ENCODE data around the gene DIO1.

Gene DIO1

DNA sequence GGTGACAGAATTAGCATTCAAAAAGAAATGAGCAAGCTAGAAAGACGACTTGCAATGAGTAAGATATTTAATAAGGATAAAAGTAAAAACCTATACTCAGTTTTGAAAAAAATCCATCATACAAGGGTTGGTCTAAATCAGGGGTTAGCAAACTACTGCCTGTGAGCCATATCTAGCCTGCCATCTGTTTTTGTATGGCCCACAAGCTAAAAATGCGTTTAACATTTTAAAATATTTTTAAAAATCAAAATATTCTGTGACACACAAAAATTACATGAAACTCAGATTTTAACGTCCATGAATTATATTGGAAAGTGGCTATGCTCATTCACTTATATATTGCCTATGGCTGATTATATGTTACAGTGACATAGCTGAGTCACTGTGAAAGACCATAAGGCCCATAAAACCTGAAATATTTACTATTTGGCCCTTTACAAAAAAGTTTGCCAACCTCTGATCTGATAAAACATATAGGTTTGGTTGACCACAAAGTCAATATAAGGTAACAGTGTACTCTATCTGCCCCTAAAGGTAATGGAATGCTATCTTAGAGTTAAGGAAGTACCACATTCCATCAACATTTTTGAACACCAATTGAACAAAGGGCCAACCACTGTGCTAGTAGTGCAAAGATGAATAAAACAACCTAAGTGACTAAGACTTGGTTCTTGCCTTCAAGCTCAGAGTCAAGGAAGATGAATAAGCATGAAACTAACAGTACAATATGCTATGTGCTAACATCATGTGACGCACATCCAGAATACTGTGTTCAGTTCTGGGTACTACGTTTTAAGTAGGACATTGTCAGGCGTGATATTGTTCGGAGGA, 48.4 kb downstream of the DIO1 start:
- DNase-seq (ENCODE audit: low read depth in 3 of 3): no peak

DNA sequence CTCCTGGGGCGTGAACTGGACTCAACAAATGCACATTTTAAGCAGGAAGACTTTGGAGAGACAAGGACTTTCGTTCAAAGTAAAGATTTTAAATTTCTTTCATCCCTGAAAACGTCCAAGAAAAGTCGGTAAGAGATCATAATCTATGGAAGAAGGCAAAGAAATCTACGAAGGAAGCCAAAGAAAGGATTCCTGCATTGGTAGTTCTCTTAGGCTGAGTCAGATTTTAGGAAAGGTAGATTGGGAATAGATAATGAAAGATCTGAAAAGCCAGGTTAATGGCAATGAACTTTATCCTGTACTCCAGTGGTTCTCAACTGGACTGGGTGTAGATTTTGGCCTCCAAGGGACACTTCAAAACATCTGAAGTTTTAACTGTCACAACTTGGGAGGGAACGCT, 49.1 kb downstream of the DIO1 start:
- no peak for DNase-seq (ENCODE audit: low read depth in 3 of 3)

DNA sequence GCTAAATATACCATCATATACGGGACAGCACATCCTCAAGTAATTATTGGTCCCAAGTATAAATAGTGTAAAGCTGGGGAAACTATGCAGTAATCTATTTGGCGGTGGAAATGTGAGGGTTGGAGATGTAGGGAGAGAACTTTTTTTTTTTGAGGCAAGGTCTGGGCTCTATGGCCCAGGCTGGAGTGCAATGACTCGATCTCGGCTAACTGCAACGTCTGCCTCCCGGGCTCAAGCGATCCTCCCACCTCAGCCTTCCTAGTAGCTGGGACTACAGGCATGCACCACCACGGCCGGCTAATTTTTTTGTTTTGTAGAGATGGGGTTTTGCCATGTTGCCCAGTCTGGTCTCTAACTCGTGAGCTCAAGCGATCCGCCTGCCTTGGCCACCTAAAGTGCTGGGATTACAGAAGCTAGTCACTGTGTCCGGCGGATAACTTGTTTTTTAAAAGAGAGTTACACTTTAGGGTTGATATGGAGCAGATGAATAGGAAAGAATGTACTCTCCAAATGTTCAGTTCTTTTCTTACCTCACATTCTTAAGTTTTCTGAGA, 49.6 kb downstream of the DIO1 start:
- DNase-seq (ENCODE audit: low read depth in 3 of 3): no peak

DNA sequence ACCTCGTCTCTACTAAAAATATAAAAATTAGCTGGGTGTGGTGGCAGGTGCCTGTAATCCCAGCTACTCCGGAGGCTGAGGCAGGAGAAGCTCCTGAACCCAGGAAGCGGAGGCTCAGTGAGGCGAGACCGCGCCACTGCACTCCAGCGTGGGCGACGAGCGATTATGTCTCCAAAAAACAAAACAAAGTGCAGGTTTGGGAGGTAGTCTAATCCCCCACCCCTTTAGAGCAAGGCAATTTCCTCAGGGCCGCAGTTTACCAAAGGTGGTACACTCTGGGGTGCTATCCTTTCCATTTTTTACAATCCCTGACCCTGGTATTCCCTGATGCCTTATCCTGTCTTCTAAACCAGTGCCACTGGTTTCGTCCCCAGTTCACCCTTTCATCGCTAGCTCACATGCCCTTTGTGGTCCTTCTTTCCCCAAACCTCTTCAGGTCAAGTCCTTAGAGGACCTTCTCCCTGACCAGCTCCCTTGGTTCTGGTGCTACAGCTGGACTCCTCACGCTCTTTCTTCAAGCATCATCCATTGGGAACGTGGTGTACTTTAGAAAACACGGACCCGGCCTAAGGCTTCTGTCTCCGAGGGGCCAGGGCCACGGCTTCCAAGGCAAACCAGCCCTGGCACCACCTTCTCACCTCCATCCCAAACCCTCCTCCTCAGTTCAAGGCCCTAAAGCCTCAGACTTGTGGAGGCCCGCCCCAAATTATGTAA, 50.6 kb downstream of the DIO1 start:
- no peak for DNase-seq (ENCODE audit: low read depth in 3 of 3)

DNA sequence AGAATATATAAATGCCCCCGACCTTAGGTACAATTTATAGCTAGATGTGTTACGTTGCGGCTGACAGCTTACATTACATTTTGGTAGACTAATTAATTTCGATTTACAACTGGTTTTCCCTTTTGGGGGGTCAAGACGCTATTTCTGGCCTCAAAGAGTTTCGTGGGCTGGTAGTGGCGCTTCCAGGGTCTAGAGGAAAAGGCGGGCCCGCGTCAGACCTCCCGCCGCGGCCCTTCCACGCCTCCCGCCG, 51.1 kb downstream of the DIO1 start:
- DNase-seq (ENCODE audit: low read depth in 3 of 3): no peak

DNA sequence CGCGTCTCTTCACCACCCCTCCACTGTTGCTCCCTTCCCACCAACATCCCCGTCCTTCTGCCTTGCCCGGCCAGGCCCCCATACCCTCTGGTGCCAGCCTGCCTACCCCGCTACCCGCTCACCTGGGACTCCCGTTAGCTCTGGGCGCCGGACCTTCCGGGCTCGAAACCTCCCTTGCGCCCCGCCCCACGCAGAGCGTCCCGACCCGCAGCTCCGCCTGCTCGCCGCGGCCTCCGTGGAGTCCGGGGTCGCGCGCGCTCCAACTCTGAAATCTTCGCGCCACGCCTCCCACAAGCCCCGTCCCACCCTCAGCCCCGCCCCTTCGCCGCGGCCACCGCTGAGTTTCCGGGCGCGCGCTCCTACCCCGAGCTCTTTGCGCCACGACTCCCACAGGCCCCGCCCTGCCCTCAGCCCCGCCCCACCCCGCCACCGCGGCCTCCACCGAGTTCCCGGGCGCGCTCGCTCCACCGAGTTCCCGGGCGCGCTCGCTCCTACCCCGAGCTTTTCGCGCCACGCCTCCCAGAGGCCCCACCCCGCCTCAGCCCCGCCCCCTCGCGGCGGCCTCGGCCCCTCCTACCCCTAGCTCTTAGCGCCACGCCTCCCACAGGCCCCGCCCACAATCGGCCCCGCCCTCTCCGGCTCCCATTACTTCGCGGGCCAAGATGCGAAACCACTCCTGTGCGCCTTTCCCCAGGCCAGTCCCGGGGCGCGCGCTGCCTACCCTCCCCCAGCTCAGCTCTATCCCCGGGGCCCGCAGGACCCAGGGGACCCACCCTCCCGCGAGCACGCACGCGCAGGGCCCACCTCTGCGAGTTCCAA, 51.7 kb downstream of the DIO1 start, which contains the start of gene IFT25:
IFT25 (minus strand) TSS at position 267 of the 819 bp plus-strand sequence. CDS start 5,617 bp downstream, outside the sequence.
- DNase-seq (ENCODE audit: low read depth in 3 of 3): peak; percentile 95 to 99 (median 98)

DNA sequence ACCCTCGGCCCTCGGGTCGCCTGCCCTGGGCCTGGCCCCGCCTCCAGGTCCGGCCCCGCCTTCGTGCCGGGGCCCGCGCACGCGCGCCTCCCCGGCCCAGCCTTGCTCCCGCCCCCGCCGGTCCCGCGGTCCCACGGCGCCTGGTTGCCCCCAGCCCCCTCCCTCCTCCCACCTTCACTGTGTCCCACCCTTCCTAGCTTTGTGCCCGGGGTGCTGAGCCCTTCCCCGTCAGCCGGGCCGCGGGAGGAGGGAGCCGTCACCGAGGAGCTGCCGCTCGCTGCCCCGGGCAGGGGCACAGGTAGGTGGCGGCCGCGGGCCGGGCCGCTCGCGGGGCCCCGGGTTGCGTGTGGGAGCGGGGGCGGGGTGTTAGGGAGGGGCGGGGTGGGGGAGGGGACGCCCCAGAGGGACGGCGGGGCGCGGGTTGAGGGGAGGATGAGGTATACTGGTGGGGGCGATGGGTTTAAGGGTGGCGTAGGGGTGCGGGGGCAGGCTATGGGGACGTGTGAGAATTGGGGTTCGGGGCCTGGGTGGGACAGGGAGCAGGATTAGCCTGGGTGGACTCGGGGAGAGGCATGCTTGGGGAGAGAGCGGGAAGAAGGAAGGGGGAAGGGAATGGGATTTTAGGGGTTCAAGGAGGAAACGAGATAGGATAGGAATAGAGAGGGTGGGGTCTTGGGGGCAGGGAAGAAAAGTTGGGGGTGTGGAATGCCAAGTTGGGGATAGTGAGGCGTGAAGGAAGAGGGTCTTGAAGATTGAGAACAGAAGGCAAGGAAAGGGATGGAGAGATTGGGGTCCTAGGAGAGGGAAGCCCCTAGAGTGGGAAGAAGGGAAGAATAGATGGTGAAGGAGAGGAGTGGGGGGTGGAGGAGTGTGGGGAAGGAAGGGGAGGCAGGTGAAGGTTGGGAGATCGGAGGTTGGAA, 52.5 kb downstream of the DIO1 start, which contains the start of gene LRRC42:
LRRC42 (plus strand) TSS at position 99 of the 920 bp plus-strand sequence. CDS start 5,650 bp downstream, outside the sequence.
- peak; percentile 31 to 68 (median 47) for DNase-seq (ENCODE audit: low read depth in 3 of 3)

DNA sequence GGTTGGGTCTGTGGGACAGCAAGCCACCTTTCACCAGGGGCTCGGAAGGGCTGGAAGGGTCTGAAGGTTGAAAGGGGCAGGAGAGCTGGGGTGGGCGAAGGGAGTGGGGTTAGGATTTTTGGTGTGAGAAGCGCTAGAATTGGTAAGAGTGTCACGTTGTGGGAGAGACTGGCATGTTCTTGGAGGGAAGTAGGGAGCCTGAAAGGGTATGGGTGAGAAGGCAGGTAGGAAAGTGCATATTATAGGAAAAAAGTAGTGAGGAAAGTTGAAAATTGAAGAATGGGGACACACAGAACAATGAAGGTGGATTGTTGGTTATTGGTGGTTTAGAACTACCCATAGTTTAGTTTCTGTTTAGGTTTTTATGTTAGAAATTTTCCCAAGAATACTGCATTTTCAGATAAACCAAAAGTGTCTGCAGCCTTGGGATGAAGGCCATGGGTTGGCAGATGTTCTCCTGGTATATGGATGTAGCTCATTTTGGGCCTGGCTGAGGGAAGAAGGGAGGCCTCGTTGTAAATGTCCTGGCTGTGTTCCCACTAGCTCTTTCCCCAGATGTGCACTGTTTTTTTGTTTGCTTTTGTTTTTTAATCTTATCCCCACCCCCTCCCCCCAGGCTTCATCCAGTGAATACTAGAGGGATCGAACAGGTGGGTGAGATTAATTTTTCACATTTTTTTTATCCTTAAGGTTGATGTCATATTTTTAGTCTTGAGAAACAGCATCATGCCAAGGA, 53.4 kb downstream of the DIO1 start:
- no peak for DNase-seq (ENCODE audit: low read depth in 3 of 3)

DNA sequence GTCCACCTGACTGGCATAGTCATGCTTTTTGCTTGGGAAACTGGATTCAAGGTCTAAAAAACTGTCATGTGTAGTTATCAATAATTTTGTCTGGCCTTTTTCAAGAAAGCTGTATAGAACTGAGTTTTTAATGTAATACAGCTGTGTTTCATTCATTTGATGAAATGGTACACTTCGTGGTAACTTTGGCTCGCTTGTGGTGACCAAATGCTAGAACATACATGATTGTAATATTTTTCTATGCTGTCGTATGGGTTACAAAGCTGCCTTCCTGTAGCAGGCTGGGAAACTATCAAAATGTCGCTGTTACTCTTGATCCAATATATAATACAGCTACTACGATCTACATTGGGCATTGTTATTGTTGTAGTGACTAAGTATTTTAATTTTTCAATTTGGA, 54.3 kb downstream of the DIO1 start:
- no peak for DNase-seq (ENCODE audit: low read depth in 3 of 3)

DNA sequence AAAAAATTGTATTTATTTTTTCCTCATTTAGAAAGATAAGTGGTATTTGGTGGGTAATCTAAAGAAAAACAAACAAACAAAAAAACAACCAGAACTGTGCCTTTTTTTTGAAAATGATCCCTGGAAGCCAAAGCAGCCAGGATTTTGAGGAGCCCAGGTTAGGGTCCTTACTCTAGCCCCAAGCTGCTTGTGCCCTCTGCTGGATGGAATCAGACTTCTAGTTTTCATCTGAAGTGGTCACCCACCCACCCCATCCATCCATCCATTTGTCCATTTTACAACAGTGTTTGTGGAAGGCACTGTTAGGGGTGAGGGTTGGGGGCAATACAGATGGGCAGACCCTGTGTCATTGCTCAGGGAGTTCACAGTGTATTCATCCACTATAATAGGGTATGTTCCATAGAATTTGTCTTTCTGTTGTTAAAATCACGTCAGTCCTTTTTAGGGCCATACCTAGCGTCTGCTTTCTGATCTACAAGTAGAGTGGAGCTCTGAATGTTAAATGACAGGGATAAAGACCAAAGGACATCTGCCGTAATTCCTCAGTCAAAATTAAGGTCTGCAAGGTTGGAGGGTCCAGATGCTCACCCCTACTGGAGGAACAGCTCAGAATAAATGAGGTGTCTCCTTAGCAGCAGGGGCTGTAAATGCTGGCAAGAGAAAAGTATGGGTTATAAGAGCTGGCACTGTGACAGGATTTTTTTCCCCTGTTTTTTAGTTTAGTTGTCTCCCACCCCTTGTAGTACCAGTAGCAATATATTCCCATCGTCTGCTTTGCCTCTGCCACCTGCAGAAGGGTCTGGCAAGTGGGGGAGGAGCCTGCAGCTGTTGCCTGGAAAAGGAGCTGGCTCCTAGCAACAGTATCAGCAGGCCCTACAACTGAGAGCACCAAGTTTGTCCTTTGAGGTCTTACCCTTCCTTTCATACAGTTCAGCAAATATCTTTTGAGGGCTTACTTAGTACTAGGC, 55.3 kb downstream of the DIO1 start:
- DNase-seq (ENCODE audit: low read depth in 3 of 3): no peak

DNA sequence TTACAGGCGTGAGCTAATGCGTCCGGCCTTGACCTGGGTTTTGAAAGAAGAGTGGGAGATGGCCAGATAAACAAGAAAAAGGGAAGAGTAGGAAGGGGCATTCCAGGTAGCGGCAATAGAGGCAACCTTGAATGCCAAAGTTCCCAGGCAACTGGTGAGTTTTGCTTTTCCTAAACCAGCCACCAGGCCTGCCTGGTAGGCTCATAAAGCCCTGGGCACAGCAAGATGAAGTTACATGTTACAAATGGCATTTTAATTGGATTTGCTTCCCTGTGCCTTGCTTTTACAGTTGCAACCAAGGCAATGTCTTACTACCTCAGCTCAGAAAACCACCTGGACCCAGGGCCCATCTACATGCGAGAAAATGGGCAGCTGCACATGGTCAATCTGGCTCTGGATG, 57.7 kb downstream of the DIO1 start:
- DNase-seq (ENCODE audit: low read depth in 3 of 3): no peak

DNA sequence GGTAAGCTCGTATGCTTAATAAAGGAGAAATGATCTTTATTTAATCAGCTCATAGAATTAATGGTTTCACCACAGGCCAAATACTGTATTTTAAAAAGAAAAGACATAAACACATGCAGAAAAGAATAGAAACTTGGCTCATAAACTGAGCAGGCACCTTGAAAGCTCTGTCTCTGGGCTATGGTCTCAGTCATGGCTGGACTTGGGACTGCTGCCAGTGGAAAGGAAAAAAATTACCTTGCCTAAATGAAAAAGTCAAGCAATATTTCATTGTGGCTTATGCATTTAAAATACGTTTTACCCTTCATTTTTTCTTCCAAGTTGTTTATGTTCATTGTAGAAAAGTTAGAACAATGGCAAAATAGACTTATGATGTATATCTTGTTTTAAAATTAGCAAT, 60.1 kb downstream of the DIO1 start:
- DNase-seq (ENCODE audit: low read depth in 3 of 3): no peak

DNA sequence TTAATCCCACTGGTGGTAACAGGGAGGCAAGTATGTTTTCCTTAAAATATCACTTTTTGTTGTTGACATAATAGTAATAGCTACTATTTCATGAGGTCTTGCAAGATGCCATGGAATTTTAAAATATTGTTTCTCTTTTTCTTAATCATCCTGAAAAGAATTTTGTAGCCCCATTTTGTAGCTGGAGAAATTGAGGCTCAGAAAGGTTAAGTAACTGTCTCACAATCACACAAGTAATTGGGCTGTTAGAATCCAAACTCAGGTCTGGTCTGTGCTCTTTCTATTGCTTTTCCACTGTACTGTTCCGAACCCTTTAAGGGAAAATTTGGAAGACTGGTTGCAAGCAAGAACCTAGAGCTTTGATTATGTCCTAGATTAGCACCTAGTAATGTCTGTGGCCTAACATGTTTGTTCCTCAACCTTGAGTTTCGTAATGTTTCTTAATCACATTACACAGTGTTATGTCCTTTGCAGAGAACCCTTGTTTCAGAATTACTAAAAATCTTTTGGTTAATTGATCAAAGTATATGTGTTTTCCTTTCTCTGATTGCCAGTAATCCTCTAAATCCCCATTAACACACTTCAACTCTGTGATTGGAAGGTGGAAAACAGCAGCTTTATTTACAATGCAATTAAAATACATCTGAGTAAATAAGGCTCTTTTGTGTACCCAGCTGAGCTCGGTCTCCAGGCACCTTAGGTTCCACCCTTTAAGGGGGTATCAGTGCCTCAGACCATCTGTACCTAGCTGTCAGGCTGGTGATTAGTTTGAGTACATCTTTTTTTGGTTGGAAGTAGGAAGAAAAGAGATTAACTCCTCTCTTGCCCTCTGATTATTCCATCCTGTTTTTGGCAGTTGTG, 62.6 kb downstream of the DIO1 start:
- DNase-seq (ENCODE audit: low read depth in 3 of 3): no peak

DNA sequence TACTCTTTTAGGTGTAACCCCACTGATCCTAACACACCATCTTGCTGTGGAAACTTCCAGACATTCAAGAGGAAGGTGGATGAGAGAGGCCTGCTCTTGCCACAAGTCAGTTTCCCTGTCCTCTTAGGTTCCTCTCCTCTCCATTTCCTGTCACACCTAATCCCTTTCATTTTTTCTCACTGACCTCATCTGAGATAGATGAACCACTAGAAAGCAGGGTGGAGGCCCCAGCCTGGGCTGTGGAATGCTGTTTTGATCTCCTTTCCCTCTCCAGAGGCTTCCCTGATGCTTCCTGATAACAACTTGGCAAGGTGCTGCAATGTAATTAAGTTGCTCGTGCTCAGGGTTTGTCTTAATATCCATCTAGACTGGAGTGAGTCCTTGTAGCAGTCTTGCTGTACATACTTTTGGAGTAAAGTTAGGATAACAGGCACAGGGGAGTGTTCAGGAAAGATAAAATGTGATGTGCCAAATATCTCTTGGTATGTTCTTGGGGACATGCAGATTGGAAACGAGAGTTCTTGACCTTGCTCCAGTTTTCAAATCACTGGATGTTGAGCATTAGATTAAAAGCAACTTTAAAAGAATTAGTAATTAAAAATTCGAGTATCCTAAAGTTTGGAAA, 63.3 kb downstream of the DIO1 start:
- DNase-seq (ENCODE audit: low read depth in 3 of 3): no peak

DNA sequence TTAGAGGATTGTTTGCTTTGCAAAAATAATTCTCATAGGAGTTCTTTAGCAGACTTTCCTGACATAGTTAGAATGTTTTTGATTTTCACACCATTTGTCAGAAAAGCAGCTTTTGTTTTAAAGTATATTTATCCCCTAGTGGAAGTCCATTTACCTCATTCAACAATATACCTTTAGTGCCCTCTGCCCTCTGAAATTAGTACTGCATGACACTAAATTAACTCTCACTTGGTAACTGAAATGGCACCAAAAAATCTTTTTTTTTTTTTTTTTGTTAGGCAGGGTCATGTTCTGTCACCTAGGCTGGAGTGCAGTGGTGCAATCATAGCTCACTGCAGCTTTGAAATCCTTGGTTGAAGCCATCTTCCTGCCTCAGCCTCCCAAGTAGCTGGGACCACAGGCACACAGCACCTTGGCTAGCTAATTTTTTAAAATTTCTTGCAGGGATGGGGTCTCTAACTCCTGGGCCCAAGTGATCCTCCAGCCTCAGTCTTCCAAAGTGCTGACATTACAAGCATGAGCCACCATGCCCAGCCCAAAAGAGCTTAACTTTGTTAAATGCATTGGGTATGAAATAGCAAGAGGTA, 65.8 kb downstream of the DIO1 start:
- no peak for DNase-seq (ENCODE audit: low read depth in 3 of 3)
